ENCODE data around the gene GRB10.

Gene GRB10

GRCh38 chr7:50651271-50651989 lies 131.3 kb downstream of the GRB10 start:
- no peak for DNase-seq

- peak in 1 of 2 donors; percentile 8 for DNase-seq
These were observed 132.5 kb downstream of the GRB10 start for GRCh38 chr7:50650057-50650664.

GRCh38 chr7:50649259-50649885 lies 133.3 kb downstream of the GRB10 start:
- peak in 1 of 2 donors; percentile 6 for DNase-seq

GRCh38 chr7:50648570-50649169 lies 134.0 kb downstream of the GRB10 start:
- peak in 1 of 2 donors; percentile 10 for DNase-seq

- peak in 1 of 2 donors; percentile 4 for DNase-seq
These were observed 134.6 kb downstream of the GRB10 start for GRCh38 chr7:50648076-50648475.

GRCh38 chr7:50647286-50647980 lies 135.3 kb downstream of the GRB10 start:
- DNase-seq, result peak in 1 of 2 donors; percentile 7

- peak in 1 of 2 donors; percentile 6 for DNase-seq
These were observed 136.6 kb downstream of the GRB10 start for GRCh38 chr7:50646069-50646468.

- no peak for DNase-seq
These were observed 137.5 kb downstream of the GRB10 start for GRCh38 chr7:50645186-50645585.

GRCh38 chr7:50644586-50644985 lies 138.1 kb downstream of the GRB10 start:
- DNase-seq, result peak in 1 of 2 donors; percentile 2

- DNase-seq, result peak in 1 of 2 donors; percentile 12
These were observed 138.6 kb downstream of the GRB10 start for GRCh38 chr7:50644114-50644513.

GRCh38 chr7:50641442-50642405 lies 141.0 kb downstream of the GRB10 start:
- DNase-seq, result peak in 1 of 2 donors; percentile 6

GRCh38 chr7:50640779-50641178 lies 141.9 kb downstream of the GRB10 start:
- DNase-seq, result peak in 1 of 2 donors; percentile 5

- peak in 1 of 2 donors; percentile 7 for DNase-seq
These were observed 142.4 kb downstream of the GRB10 start for GRCh38 chr7:50640256-50640655.

GRCh38 chr7:50637725-50638643 lies 144.7 kb downstream of the GRB10 start:
- no peak for DNase-seq

- no peak for DNase-seq
These were observed 148.3 kb downstream of the GRB10 start for GRCh38 chr7:50634378-50634777.

GRCh38 chr7:50633414-50633710 lies 149.3 kb downstream of the GRB10 start:
- no peak for DNase-seq

GRCh38 chr7:50632561-50633413 lies 149.9 kb downstream of the GRB10 start:
- DNase-seq, result peak; percentile 53 to 65

- DNase-seq, result peak in 1 of 2 donors; percentile 9
These were observed 151.1 kb downstream of the GRB10 start for GRCh38 chr7:50631639-50632038.

- peak in 1 of 2 donors; percentile 8 for DNase-seq
These were observed 151.6 kb downstream of the GRB10 start for GRCh38 chr7:50631100-50631499.

Measured in stimulated activated CD4-positive, alpha-beta T cell treated with anti-CD3 and anti-CD28 coated beads, Interleukin-2, amount 100 ng/mL, for 24 hours (primary cell).